Left kidney (tissue), 8 donors: ENCODE measurements around the gene MPPED2. TPM values are rescaled to one million over a fixed set of nuclear protein-coding genes. Genes with fewer than 3 reads are reported as not detected.

Experiments
- DNase-seq: peaks from one replicate; pipeline ENCODE4 v3.0.0-alpha.2; 2013
- long read RNA-seq, 8 donors: transcript quantifications; one replicate each; lab custom pipeline, GENCODE V29; 2026
- polyA plus RNA-seq: library from polyadenylated mRNA; unstranded; fragments of 120-200 nt; gene quantifications from one replicate; pipeline ENCODE4 v1.2.1, GENCODE V29; 2013; ENCODE audit not compliant: insufficient read length

MPPED2 gene, protein sequence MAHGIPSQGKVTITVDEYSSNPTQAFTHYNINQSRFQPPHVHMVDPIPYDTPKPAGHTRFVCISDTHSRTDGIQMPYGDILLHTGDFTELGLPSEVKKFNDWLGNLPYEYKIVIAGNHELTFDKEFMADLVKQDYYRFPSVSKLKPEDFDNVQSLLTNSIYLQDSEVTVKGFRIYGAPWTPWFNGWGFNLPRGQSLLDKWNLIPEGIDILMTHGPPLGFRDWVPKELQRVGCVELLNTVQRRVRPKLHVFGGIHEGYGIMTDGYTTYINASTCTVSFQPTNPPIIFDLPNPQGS
- polyA plus RNA-seq, result 19.0 TPM
- long read RNA-seq, donor 1, result 0 reads
- long read RNA-seq, donor 2, partial matches to known transcripts, result 0 of 5 reads
- long read RNA-seq, donor 2, other reads (novel, unspliced or antisense), result 5 of 5 reads
- long read RNA-seq, donor 3, result 0 reads
- long read RNA-seq, donor 4, result 0 reads
- long read RNA-seq, donor 5, partial matches to known transcripts, result 0 of 1 reads
- long read RNA-seq, donor 5, other reads (novel, unspliced or antisense), result 0 of 1 reads
- long read RNA-seq, donor 6, result 0 reads
- long read RNA-seq, donor 7, partial matches to known transcripts, result 0 of 2 reads
- long read RNA-seq, donor 7, other reads (novel, unspliced or antisense), result 0 of 2 reads
- long read RNA-seq, donor 8, result 0 reads

DNA sequence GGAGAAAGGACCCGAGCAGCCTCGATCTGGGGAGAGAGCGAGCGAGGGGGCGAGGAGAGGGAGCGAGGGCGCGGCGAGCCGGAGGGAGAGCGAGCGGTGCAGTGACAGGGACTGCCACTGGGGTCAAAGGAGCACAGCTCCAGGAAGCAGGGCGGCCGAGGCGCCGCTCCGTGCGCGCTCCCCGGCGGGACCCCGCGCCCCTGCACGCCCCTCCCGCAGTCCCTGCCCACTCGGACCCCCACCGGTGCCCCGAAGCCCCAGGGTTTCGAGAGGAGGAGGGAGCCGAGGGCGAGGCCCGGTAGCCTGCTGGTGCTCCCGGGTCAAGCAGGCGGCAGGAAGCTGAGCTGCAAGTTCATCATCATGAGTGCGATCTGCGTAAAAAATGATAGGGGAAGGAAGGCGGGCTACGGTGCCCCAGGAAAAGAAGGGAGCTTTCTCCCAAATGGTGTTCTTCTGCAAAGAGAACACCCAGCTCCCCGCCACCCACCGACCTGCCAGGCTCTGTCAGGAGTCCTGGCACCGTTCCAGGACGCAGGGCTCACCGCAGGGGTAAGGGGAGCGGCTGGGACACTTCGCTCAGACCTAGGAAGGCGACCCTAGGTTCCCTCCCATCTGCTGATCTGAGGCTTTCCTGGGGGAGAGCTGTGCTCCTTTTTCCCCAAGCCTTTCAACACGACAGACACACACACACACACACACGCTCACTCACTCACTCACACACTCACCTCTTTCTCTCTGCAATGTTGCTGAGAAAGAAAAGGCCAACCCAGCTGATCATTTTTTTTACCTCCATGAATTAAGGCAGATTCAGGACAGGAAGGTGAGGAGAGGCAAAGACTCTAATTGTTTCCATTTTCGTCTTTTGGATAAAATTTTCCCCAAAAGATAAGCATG is at the start of gene MPPED2:
Gene MPPED2, minus strand, starts transcription at position 103 of the 894 bp plus-strand sequence. CDS start 5,980 bp downstream, outside the sequence.
- DNase-seq, result no peak

DNA sequence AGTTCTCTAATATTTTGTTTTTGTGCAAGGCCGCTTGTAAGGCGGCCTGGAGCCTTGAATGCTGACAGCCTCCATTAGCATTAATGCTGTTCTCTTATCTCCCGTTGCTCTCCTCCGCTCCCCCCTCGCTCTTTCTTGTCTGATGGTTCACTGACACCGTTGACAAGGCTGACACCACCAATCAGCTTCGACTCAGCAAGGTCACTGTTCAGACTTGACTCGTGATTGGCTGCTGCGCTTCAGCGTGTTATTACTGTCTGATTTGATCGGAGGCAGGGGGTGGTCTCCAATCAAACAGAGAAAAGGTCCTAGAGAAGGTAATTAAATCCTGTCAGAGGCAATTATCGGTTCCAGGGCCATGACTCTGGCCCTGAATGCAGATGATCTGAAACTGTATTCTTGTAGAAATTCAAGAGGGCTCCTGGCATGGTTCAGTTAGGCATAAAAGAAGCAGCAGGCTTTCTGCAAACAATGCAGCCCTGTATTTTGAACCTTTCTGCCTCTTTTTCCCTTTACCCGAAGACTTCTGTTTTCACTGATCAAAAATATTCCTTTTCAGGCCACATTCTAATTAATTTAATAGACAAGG is 49.3 kb upstream of the MPPED2 start:
- peak; percentile 38 for DNase-seq

DNA sequence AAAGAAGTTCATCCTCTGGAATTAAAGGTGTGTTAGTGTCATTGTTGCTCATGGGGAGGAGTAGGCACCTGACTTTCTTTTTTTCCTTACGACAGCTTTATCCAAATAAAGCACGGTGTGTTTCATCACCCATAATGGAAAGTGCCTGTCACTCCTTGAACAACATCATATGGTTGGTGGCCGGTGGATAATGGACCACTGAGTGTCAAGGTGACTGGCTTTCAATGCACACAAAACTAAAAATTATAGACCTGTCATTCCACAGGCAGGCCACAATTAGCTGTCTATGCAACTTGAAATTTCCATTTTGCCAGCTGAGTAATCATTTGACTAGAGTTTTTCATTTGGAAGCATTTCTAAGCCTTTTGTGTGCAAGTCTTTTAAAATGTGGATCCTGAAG is 45.0 kb upstream of the MPPED2 start:
- DNase-seq, result no peak

DNA sequence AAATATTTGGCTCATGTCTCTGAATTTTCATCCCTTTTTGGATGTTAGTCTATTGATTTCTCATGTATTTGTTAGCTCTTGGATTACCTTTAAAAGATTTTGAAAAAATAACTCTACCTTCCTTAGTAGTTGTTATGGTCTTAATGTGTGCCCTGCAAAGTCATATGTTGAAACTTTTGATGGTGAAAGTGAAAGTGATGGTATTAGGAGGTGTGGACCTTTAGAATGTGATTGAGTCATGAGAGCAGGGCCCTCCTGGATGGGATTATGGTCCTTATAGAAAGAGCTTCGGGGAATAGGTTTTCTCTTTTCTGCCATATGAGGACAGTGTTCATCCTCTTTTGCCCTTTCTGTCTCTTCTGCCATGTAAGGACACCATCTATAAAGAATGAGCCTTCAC is 33.6 kb upstream of the MPPED2 start:
- no peak for DNase-seq

DNA sequence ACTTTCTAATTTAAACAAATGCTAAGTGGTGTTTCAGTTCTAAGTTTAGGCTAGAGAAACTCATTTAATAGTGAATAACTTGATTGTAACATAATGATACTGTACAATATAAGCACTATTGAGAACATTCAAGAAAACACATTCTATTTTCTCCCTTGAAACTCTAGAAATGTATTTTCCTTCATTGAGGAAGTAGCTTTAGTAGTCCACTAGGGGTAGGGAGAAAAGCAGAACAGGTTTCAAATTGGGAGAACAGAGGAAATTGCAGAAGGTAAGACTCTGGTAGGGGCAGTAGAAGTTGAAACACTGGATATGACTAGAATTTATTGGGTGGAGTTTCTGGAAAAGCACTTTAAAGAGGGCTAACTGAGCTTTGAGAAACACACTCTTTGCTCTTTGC is 31.6 kb upstream of the MPPED2 start:
- DNase-seq, result no peak

DNA sequence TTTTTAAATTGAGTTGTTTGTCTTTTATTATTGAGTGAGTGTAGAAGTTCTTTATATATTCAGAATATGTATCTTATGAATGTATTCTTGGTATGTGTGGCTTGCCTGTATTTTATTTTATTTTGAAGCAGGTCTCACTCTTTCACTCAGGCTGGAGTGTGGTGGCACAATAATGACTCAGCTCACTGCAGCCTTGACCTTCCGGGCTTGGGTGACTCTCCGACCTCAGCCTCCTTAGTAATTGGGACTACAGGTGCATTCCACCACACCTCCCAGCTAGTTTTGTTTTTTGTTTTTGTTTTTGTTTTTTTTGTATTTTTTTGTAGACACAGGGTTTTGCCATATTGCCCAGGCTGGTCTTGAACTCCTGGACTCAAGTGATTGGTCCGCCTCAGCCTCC is 24.5 kb upstream of the MPPED2 start:
- DNase-seq, result no peak

DNA sequence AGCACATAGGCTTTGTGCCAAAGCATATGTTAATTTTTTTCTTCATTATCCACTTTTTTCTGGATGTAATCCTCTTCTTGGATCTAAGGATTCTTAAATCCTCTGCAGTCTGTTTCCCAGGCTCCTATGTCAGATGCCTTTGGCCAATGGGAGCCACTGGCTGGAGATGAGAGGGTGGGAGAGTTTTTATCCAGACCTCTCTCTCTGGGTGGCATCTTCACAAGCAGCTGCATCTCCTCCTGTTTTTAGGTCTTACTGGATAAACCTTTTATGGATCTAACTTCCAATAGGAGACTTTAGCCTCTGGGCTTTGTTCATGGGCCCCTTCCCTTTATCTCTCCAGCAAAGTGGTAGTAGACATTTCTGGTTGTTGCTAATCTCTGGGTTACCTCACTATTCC is 22.4 kb upstream of the MPPED2 start:
- no peak for DNase-seq

DNA sequence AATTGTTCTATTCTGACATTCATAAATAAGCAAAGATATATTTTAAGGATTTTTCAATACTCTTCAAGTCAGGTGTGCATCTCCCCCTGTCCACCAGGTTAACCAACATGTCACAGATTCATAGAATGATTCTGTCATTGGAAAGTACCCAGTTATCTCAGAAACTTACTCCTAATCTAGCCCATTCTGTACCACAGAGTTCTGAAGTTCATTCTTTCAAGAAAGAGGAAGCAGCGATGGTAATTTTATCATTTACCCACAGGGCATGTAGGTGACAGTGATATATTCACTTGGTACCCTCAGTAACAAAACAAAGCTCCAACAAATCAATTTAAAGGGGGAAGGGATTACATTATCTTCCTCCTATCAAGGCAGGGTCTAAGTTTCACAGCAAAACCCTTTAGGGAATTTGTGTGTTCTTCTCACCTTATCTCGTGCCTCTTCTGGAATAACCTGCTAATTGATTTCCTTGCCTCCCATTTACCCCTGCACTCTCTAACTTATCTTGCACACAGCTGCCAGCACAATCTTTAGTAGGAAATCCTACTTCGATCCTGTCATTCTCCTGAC is 19.0 kb upstream of the MPPED2 start:
- DNase-seq, result no peak

DNA sequence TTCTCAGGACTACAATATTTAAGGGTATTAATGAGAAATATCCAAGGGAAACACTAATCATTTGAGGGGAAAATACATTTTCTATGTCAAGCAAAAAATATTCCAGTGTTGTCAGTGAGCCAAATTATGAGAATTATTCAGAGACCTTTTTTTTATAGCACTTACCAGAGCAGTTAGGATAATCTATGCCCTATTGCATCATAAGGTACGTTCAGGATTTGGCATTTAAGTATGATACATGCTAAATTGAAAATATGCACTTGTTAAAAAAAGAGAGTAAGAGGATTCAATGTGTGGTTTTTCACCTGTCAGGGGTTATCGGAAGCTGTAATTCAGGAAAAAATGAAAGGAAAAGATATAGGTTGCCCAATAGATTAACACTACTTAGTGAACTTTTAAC is 17.2 kb upstream of the MPPED2 start:
- no peak for DNase-seq

DNA sequence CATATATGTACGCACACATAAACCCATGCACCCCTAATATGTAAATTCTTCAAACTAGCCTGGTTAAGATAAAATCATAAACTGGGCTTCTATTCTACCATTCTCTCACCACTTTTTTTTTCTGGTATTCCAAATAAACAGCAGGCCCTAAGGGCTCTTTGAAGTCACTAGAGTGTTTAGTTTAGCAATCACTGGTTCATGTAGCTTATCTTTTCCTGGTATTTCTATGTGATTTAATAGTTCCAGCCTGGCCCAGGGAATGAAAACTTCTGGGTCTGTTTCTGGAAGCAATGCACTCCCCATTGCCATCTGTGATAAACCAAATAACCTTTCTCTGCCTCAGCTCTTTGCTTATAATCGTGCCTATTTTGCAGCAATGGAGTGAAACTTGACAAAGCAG is 10.7 kb upstream of the MPPED2 start:
- no peak for DNase-seq

DNA sequence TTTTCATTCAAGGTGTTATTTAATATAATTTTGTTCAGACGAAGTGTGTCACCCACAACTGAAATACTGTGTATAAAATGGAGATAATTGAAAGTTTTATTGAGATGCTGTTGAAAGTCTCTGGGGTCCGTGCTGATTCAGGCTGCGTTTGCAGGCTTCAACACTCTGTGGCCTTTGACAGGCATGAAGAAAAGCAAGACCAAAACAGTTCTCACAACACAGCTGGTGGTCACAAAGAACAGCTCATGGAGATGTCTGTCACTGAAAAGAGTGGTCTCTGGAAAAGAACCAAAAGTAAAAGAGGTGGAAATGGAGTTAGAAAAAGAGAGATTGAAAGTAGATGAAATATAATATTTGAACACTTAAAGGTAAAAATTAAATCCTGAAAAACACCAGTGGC is 9.8 kb upstream of the MPPED2 start:
- no peak for DNase-seq

DNA sequence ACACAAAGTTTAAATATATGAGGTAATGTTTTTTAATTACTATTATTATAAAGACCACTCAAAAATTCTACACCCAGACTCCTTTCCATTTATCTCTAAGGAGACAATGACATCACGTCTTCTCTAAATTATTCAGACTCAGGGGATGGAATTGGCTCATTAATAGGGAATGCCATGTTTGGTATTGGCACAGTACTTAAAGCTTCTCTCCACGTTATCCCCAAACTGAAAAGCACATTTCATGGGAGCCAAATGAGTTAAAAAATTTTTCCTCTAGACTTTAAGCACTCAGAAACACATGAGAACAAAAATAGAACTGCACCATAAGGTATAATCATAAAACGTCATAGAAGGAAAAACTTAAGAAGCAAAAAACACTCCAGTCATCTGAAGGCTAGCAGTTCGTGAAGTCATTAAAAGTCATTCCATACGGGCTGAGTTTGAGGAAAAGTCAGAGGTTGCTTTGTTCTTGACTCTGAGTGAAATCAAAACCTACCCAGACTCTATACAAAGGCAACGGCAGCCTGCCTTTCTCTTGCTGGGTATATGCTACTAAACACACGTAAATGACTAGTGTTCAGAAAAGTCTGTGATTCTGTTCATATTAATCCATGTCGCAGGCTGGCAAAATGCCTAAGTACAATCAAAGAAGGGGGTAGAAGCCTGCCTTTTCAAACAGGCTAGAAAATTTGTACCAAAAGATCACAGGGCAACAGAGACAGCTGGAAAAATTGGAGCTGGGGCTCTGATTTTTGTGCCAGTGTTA is 8.7 kb upstream of the MPPED2 start:
- DNase-seq, result no peak

DNA sequence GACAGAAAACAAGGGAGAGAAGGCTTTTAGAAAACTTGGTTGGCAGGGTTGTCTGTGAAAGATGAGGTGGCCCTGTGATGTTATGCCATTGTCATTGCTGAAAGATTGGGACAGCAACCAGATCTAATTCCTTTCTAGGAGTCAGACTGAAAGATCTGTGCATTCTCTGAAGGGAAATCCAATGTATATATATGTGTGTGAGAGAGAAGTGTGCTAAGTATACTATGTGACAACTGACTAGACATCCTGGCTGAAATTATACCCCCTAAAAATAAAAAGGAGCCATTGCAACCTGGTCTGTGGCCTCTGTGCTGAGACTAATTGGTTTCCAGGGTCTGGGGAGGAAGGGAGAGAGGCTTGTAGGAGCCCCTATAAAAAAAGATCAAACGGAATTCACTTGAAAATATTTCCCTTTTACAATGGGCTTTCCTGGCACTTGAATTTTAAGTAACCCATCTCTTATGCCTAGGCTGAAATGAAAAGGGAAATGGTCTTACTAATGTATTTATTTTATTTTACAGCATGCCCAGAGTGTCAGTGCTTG is 1.2 kb upstream of the MPPED2 start:
- DNase-seq, result no peak

DNA sequence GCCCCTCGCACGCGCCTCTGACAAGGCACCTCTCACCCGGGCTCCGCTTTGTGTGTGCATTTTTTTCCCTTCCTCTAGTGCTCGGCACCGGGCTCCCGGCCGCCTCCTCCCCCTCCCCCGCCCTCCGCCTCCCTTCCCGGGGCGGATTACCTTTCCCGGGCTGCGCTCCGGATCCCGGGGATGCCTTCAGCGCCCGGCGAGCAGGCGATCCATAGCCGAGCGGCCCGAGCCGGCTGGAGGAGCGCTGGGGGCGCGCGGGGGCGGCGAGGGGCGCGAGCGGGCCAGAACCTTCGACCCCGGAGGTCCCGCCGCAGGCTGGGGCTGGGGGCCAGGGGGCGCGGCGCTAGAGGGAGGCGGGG is 282 bp downstream of the MPPED2 start:
- peak; percentile 41 for DNase-seq

DNA sequence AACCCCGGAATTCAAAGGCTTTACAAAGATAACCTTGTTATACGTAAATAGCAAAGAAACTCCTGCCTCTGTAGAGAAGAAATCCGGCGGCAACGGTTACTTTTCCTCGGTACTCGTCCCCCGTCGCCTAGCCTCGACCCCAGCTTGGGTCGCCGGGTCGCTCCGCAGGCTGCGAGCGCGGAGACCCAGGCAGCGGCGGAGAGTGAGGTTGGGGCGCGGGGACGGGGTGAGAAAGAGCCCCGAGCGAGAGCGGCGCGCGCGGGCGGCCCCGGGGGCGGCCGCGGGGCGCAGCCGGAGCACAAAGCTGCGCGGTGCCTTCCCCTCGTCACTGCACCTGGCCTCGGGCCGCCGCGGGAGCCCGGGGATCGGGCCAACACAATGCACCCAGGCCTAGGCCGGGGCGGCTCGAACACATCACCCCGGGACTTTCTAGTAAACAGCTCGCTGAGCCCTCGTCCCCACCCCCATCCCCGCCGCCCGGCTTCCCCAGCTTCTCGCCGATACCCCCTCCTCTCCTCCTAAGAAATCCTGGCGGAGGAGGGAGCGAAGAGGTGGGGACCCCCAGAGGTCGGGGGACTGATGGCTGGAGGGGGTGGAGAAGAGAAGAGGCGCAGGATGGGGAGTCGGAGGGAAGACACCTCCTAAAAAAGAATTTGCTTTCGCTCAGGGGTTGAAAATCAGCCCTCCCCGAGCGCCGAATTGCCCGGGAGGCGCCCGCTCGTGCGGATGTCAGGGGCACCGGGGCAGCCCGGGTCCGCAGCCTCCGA is 845 bp downstream of the MPPED2 start:
- no peak for DNase-seq

DNA sequence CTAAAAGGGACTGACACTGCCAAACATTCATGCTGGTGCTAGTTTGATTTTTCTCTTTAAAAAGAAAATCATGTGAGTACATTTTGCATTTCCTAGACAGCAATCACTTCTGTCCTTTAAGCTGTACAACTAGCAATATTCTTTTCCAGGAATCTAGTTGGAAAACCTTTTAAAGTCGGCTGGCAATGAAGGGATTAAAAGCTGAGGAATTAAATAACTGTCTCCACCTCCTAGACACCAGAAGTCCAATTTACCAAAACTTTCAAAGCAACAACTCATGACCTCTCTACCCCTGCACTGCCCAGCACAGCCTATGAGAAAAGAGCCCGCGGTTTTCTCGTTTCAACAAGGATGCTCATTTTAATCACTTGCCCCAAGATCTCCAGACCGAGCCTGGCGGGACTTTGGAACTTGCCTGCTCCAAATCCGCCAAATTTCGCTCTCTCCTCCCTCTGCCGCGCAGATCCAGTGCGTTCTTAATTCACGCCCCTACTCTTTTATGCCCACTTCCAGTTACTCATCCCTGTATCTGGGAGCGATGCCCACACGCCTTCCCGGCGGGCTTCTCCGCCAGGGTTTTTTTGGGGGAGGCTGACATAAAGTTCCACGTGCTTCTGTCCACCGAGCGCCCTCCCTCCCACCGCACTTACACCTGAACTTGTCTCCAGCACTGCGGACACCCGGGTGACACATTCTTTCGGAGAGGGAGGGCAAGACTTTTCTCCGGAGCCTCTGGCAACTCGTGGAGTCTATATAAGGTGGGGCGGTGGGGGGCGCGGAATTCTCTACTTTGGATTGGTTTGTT is 2.5 kb downstream of the MPPED2 start:
- no peak for DNase-seq

DNA sequence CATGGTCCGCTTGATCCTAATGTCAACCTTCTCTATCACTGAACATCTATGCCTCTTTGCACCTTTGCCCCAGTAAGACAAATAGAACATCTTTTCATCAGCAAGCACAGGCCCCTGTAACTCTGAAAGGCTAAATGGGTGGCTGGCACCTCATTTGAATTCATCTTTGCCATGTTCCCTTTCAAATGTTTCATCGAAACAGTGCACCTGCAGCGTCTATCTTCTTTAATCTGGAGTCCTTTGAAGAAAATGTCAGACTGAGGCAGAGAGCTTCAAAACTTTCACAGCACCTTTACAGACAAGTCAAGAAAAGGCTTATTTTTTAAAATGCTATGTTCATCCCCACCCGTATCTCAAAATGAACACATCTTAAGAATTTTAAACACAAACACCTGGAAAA is 3.4 kb downstream of the MPPED2 start:
- DNase-seq, result no peak

DNA sequence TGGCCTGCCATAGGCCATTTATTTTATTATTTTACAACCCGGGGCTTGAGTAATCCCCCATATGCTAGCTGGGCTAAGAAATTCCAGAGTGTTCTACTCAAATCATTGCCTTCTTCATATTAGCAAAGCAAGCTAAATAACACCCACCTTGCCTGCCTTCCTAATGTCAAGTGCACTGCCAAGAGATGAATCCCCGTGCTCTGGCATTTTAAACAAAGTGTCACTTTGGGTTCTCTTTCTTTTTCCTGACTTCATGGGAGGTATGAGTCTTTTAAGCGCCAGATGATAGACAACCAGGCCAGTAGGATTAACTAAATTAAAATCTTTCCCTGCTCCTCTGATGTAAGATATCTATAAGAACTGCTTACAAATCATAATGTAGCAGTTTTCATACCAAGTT is 4.5 kb downstream of the MPPED2 start:
- no peak for DNase-seq

DNA sequence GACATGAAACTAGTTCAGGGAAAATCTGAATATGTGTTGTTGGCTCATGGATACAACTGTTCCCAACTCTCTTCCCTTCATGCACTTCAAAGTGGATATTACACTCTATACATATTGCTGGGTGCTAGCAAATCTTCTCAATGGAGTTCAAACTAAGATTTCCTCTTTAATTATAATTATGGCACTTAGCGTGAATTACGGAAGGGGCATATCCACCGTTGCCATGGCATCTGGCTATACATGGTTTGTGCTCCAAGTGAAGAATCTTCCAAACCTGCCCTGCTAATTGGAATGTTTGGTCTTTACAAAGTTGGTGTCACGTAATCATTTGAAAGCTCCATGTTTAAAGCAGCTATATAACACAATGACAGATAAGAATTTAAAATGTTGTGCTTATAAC is 5.6 kb downstream of the MPPED2 start:
- DNase-seq, result no peak
